ENCODE measurements around the gene UCN3. TPM values are rescaled to one million over a fixed set of nuclear protein-coding genes. Genes with fewer than 3 reads are reported as not detected.
"Not testable (repeated sequence)": the region's sequence is repeated elsewhere in the genome, so short reads cannot be mapped to it uniquely, and the experiment has no call there.

The UCN3 gene
- total RNA-seq, 5 donors from 2014 or later (not counting 1 experiment from before 2014, with no cell fraction given): not detected

- ChIA-PET CTCF (no interaction called here), POLR2A (no interaction called here)
- no peak overlapping the region for H3K27ac ChIP-seq (ENCODE audit: low read length)
- 86% methylated on average over 26 of the region's 28 CpGs for WGBS (ENCODE audit: insufficient coverage)
- H3K4me3 ChIP-seq (ENCODE audit: control insufficient read depth in 1 of 2, extremely low read depth in 1 of 2, low read length in 1 of 2): no peak overlapping the region
- no peaks in the 10 kb centered on the region for H3K36me3 Mint-ChIP-seq
- no peak overlapping the region for H3K4me3 Mint-ChIP-seq
- H3K27me3 ChIP-seq (replicated peaks in 1 of 2; ENCODE audit: control insufficient read depth in 2 of 2, extremely low read depth in 1 of 2, insufficient read depth in 2 of 2, low read length in 1 of 2): peaks cover 0 to 10% of the 10 kb centered on the region in 2 experiments
- H3K36me3 ChIP-seq (ENCODE audit: control insufficient read depth in 2 of 2, extremely low read depth in 1 of 2, insufficient read depth in 1 of 2, low read length in 1 of 2): no peaks in the 10 kb centered on the region
- H3K27me3 Mint-ChIP-seq: peaks cover 4 to 17% of the 10 kb centered on the region in 2 donors
- H3K4me1 ChIP-seq (ENCODE audit: control insufficient read depth in 1 of 2, extremely low read depth in 1 of 2, insufficient read depth in 2 of 2, low read length in 2 of 2): no peaks in the 10 kb centered on the region
- no peaks in the 10 kb centered on the region for H3K9me3 ChIP-seq
- DNase-seq (no peak), ATAC-seq (replicated peaks in 1 of 4) (no peak)
- peaks cover 0 to 9% (median 0%) of the 10 kb centered on the region in 3 donors for H3K4me1 Mint-ChIP-seq
- H3K9me3 Mint-ChIP-seq: peaks cover 0 to 13% (median 3%) of the 10 kb centered on the region in 3 donors
- no peak overlapping the region for H3K27ac Mint-ChIP-seq
Measured at GRCh38 chr10:5370493-5371352, 6.0 kb downstream of the UCN3 start.

- H3K9me3 Mint-ChIP-seq: peaks cover 0 to 13% (median 3%) of the 10 kb centered on the region in 3 donors
Measured at GRCh38 chr10:5373307-5373706, 8.5 kb downstream of the UCN3 start.

GRCh38 chr10:5373891-5374611 is 9.3 kb downstream of the UCN3 start:
- CTCF ChIA-PET: interaction anchor here in 1 of 2 donors (0.5 to 1.5 kb wide), 2 partner anchors 10 to 586 kb away, joined by 3 read pairs; no protein-coding TSS in a partner anchor

More at GRCh38 chr10:5373307-5373706, 8.5 kb downstream of the UCN3 start:
- ChIA-PET POLR2A (no interaction called here), CTCF (interaction anchor here in 1 of 2 donors (1.5 kb wide), 1 partner anchor 10 kb away, joined by 3 read pairs; no protein-coding TSS in a partner anchor)
- Mint-ChIP-seq H3K27ac (no peak overlapping the region), H3K4me1 (peaks cover 0 to 9% (median 0%) of the 10 kb centered on the region in 3 donors), H3K36me3 (no peaks in the 10 kb centered on the region), H3K27me3 (peaks cover 4 to 17% of the 10 kb centered on the region in 2 donors), H3K4me3 (no peak overlapping the region)
- no peak for DNase-seq
- Histone ChIP-seq H3K4me3 (ENCODE audit: control insufficient read depth in 1 of 2, extremely low read depth in 1 of 2, low read length in 1 of 2) (no peak overlapping the region), H3K27ac (ENCODE audit: low read length) (no peak overlapping the region), H3K36me3 (ENCODE audit: control insufficient read depth in 2 of 2, extremely low read depth in 1 of 2, insufficient read depth in 1 of 2, low read length in 1 of 2) (no peaks in the 10 kb centered on the region), H3K9me3 (no peaks in the 10 kb centered on the region), H3K27me3 (replicated peaks in 1 of 2; ENCODE audit: control insufficient read depth in 2 of 2, extremely low read depth in 1 of 2, insufficient read depth in 2 of 2, low read length in 1 of 2) (peaks cover 0 to 10% of the 10 kb centered on the region in 2 experiments), H3K4me1 (ENCODE audit: control insufficient read depth in 1 of 2, extremely low read depth in 1 of 2, insufficient read depth in 2 of 2, low read length in 2 of 2) (no peaks in the 10 kb centered on the region)
- 100% methylated on average over 1 of the region's 4 CpGs for WGBS (ENCODE audit: insufficient coverage)
- ATAC-seq (replicated peaks in 1 of 4): no peak

DNA sequence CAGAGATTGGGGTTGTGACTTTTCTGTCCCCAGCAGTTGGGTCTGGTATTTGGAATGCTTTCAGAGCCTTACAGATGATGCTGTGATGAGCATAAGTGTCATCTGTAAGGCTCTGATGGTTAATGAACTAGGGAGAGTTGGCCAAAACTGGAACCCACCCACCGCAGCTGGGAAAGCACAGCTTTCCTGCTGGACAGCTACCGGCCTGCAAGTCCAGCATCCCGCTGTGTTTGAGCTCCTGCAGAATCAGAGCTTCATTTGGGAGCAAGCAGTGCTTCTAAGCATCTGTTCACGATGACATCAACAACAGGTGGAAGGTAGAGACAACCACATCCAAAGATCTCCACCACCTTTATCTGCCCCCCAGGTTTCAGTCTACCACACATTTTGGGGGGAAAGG is 11.7 kb downstream of the UCN3 start:
- Mint-ChIP-seq H3K36me3 (no peaks in the 10 kb centered on the region), H3K9me3 (peaks cover 0 to 5% (median 4%) of the 10 kb centered on the region in 3 donors), H3K27me3 (peaks cover 4 to 17% of the 10 kb centered on the region in 2 donors), H3K4me1 (no peaks in the 10 kb centered on the region), H3K4me3 (no peak overlapping the region), H3K27ac (peak overlapping the region in 1 of 2 donors; percentile 34)
- POLR2A ChIA-PET: no interaction called here
- WGBS (ENCODE audit: insufficient coverage): 75% methylated on average over 3 of the region's 4 CpGs
- Histone ChIP-seq H3K4me3 (ENCODE audit: control insufficient read depth in 1 of 2, extremely low read depth in 1 of 2, low read length in 1 of 2) (no peak overlapping the region), H3K9me3 (no peaks in the 10 kb centered on the region), H3K27me3 (replicated peaks in 1 of 2; ENCODE audit: control insufficient read depth in 2 of 2, extremely low read depth in 1 of 2, insufficient read depth in 2 of 2, low read length in 1 of 2) (peaks cover 0 to 10% of the 10 kb centered on the region in 2 experiments), H3K36me3 (ENCODE audit: control insufficient read depth in 2 of 2, extremely low read depth in 1 of 2, insufficient read depth in 1 of 2, low read length in 1 of 2) (no peaks in the 10 kb centered on the region), H3K27ac (ENCODE audit: low read length) (no peak overlapping the region), H3K4me1 (ENCODE audit: control insufficient read depth in 1 of 2, extremely low read depth in 1 of 2, insufficient read depth in 2 of 2, low read length in 2 of 2) (no peaks in the 10 kb centered on the region)
- CTCF ChIA-PET: no interaction called here
- ATAC-seq (replicated peaks in 1 of 4) (no peak), DNase-seq (no peak)

More at GRCh38 chr10:5373891-5374611, 9.3 kb downstream of the UCN3 start:
- H3K36me3 ChIP-seq (ENCODE audit: control insufficient read depth in 2 of 2, extremely low read depth in 1 of 2, insufficient read depth in 1 of 2, low read length in 1 of 2): no peaks in the 10 kb centered on the region
- H3K4me3 ChIP-seq (ENCODE audit: control insufficient read depth in 1 of 2, extremely low read depth in 1 of 2, low read length in 1 of 2): no peak overlapping the region
- POLR2A ChIA-PET: no interaction called here
- no peak overlapping the region for H3K27ac ChIP-seq (ENCODE audit: low read length)
- Mint-ChIP-seq H3K27me3 (peaks cover 4 to 17% of the 10 kb centered on the region in 2 donors), H3K4me3 (no peak overlapping the region), H3K4me1 (peaks cover 0 to 9% (median 0%) of the 10 kb centered on the region in 3 donors), H3K27ac (no peak overlapping the region), H3K36me3 (no peaks in the 10 kb centered on the region), H3K9me3 (peaks cover under 1 to 13% (median 3%) of the 10 kb centered on the region in 3 donors)
- H3K27me3 ChIP-seq (replicated peaks in 1 of 2; ENCODE audit: control insufficient read depth in 2 of 2, extremely low read depth in 1 of 2, insufficient read depth in 2 of 2, low read length in 1 of 2): peaks cover 0 to 10% of the 10 kb centered on the region in 2 experiments
- DNase-seq: no peak
- H3K9me3 ChIP-seq: no peaks in the 10 kb centered on the region
- no peak for ATAC-seq (replicated peaks in 1 of 4)
- 87% methylated on average over 4 of the region's 22 CpGs for WGBS (ENCODE audit: insufficient coverage)
- H3K4me1 ChIP-seq (ENCODE audit: control insufficient read depth in 1 of 2, extremely low read depth in 1 of 2, insufficient read depth in 2 of 2, low read length in 2 of 2): no peaks in the 10 kb centered on the region

GRCh38 chr10:5379202-5379601 is 14.4 kb downstream of the UCN3 start:
- ATAC-seq (replicated peaks in 1 of 4); H3K27ac Mint-ChIP-seq; H3K27me3 ChIP-seq (replicated peaks in 1 of 2; ENCODE audit: control insufficient read depth in 2 of 2, extremely low read depth in 1 of 2, insufficient read depth in 2 of 2, low read length in 1 of 2); H3K9me3 ChIP-seq; H3K4me3 Mint-ChIP-seq; H3K36me3 ChIP-seq (ENCODE audit: control insufficient read depth in 2 of 2, extremely low read depth in 1 of 2, insufficient read depth in 1 of 2, low read length in 1 of 2); H3K9me3 Mint-ChIP-seq; DNase-seq; H3K4me1 Mint-ChIP-seq; H3K4me3 ChIP-seq (ENCODE audit: control insufficient read depth in 1 of 2, extremely low read depth in 1 of 2, low read length in 1 of 2); H3K36me3 Mint-ChIP-seq; POLR2A ChIA-PET; H3K4me1 ChIP-seq (ENCODE audit: control insufficient read depth in 1 of 2, extremely low read depth in 1 of 2, insufficient read depth in 2 of 2, low read length in 2 of 2); H3K27ac ChIP-seq (ENCODE audit: low read length): not testable (repeated sequence)
- no CpG with 5 or more reads among the region's 5 CpGs for WGBS (ENCODE audit: insufficient coverage)
- H3K27me3 Mint-ChIP-seq: peaks cover 3 to 18% of the 10 kb centered on the region in 2 donors
- CTCF ChIA-PET: interaction anchor here in 1 of 2 donors (0.7 kb wide), 1 partner anchor 564 kb away, joined by 4 read pairs; no protein-coding TSS in a partner anchor

DNA sequence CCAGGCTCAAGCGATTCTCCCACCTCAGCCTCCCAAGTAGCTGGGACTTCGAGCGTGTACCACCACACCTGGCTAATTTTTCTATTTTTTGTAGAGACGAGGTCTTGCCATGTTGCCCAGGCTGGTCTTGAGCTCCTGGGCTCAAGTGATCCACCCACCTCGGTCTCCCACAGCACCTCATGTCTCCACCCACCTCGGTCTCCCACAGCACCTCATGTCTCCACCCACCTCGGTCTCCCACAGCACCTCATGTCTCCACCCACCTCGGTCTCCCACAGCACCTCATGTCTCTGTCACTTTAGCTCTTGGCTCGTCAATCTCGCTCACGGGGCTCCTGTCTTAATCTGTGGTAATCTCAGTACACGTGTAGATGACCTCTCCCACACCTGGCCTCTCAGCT is 15.6 kb downstream of the UCN3 start:
- H3K4me1 ChIP-seq (ENCODE audit: control insufficient read depth in 1 of 2, extremely low read depth in 1 of 2, insufficient read depth in 2 of 2, low read length in 2 of 2); H3K27me3 ChIP-seq (replicated peaks in 1 of 2; ENCODE audit: control insufficient read depth in 2 of 2, extremely low read depth in 1 of 2, insufficient read depth in 2 of 2, low read length in 1 of 2); H3K36me3 ChIP-seq (ENCODE audit: control insufficient read depth in 2 of 2, extremely low read depth in 1 of 2, insufficient read depth in 1 of 2, low read length in 1 of 2); H3K4me3 ChIP-seq (ENCODE audit: control insufficient read depth in 1 of 2, extremely low read depth in 1 of 2, low read length in 1 of 2); ATAC-seq (replicated peaks in 1 of 4); H3K27me3 Mint-ChIP-seq; H3K4me3 Mint-ChIP-seq; DNase-seq; H3K4me1 Mint-ChIP-seq; POLR2A ChIA-PET; H3K9me3 ChIP-seq; H3K27ac Mint-ChIP-seq; H3K27ac ChIP-seq (ENCODE audit: low read length); H3K36me3 Mint-ChIP-seq; H3K9me3 Mint-ChIP-seq: not testable (repeated sequence)
- WGBS (ENCODE audit: insufficient coverage): 85% methylated on average over 10 of the region's 12 CpGs
- CTCF ChIA-PET: interaction anchor here (0.5 to 1.1 kb wide), 3 partner anchors 54 to 530 kb away, joined by 3 to 6 read pairs (median 4); no protein-coding TSS in a partner anchor
